Stimulated activated CD4-positive, alpha-beta T cell treated with anti-CD3 and anti-CD28 coated beads, Interleukin-4, amount 100 ng/mL, for 1 hour (primary cell): ENCODE results near the gene SNIP1.
"Not testable (repeated sequence)": the region's sequence is repeated elsewhere in the genome, so short reads cannot be mapped to it uniquely, and the experiment has no call there.

Source experiments
- DNase-seq: peaks from one replicate; pipeline ENCODE4 v3.0.0-alpha.2; 2020

Gene SNIP1

DNA sequence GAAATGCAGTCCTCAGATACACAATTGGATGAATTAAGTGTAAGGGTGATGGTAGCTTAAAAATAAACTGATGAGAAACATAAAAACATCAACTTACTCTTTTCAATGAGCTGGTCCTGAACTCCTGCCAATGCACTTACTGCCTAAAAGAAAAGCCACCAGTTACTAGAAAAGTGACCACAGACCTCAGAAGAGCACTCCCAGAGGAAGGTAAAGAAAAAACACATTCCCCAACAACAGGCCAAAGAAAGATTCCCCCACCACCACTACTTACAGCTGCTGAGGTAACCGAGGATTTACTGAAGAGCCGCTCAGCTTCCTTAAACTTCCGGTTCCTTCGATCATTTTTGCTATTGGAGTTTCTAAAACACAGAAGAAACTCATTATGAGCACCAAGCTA is 44.9 kb downstream of the SNIP1 start:
- DNase-seq, result no peak

DNA sequence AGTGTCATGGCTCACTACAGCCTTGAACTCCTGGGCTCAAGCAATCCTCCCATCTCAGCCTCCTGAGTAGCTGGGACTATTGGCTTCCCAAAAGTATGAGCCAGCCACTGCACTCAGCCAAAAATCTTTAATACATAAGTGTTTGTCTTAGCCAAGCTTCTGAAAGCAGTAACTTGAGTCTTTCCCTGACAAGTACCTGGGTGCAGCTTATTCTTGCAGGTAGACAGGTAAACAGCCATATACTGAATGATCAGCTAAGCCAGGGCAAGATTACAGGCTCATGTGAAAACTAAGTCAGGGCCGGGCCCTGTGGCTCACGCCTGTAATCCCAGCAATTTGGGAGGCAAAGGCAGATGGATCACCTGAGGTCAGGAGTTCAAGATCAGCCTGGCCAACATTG is 47.4 kb downstream of the SNIP1 start:
- DNase-seq, result no peak

DNA sequence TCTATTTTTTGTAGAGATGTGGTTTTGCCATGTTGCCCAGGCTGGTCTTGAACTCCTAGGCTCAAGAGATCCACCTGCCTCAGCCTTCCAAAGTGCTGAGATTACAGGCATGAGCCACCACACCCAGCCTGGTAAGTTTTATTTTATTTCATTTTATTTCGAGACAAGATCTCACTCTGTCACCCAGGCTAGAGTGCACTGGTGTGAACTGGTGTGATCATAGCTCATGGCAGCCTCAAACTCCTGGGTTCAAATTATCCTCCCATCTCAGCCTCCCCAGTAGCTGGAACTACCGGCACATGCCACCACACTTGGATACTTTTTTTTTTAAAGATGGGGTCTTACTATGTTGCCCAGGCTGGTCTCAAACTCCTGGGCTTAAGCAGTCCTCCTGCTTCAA is 51.3 kb downstream of the SNIP1 start:
- not testable (repeated sequence) for DNase-seq

DNA sequence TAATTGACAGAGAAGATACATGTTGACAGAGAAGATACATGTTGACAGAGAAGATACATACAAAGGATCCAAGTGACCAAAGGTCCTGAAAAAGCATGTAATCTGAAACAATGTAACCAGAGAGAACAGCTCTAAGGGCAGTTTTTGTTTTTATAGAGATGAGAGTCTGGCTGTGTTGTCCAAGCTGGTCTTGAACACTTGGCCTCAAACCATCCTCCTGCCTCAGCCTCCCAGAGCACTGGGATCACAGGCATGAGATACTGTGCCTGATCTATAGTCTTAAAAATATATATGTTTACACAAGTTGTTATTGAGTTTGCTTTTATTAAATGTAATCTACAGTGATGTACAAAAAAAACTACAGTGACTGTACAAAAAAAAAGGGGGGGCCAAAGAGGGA is 52.0 kb downstream of the SNIP1 start:
- DNase-seq, result no peak

DNA sequence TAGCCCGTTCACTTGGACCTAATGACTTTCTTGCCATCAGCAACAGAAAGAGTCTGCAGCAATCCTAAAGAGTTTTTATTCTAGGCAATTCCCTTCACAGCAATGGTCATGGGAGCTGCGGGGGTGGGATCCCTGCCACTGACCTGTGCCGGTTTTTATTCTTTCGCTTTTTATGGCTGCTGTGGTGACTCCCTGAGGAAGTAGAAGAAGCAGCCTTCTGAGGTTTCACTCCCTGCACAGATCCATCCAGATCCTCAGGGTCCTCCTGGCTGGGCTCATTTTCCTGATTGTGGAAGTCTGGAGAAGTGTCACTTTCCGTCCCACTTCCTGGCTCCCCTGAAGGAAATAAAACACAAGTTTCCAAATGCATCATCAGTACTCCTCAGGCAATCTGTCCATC is 52.4 kb downstream of the SNIP1 start:
- no peak for DNase-seq

DNA sequence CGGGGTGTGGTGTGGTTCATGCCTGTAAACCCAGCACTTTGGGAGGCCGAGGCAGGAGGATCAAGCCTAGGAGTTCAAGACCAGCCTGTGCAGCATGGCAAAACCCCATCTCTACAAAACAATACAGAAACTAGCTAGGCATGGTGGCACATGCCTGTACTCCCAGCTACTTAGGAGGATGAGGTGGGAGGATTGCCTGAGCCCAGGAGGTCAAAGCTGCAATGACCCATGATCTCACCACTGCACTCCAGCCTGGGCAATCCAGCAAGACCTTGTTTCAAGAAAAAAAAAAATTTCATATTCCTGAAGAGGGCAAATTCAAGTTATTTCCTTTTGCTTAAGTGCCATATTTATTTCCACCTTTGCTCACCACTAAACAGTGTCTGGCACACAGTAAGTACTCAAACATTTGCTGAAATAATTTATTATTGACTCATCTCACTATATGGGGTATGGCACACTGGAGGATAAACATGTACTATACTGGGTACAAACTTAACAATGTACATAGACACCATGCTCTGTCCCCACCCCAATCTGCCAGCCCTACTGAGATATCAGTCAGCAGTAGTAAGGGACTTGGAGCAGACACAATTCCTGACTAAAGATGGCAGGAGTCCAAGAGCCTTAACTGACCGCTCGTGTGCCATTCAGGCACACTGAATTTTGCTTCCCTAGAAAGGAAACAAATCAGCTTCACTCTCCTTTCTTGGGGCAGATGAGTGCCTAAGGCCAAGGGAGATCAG is 55.0 kb downstream of the SNIP1 start:
- DNase-seq, result no peak

DNA sequence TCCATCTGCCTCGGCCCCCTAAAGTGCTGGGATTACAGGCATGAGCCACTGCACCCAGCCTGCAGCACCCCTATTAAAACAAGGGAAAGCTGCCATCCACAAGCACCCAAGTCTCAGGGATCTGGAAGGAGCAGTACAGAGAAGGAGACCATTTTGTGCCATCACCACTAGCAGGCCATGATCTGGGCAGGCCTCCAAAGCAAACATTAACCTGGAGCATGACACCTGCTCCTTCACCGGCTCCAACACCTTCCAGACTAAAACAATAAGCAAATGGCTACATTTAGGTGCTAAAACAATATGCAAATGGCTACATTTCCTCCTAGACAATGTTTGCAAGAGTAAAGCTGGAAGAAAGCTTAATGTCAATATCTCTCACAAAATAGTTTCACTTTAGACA is 56.3 kb downstream of the SNIP1 start:
- DNase-seq, result no peak

DNA sequence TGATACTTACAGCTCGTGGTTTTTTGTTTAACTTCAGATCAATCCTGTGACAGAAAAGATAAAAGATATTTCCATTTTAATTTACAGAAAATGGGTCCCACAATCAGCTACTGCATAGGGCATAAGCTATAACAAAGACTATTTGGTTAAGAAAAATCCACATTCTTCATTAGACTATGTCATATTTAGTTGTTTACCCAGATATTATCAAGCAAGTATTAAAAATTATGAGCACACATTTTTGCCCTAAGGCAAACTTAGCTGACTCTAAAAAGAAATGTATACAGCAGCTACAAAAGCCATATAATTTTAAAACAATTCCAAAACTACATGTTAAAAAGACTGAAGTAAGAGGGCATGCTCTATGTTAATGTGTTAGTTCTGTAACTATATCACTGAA is 58.2 kb downstream of the SNIP1 start:
- no peak for DNase-seq

DNA sequence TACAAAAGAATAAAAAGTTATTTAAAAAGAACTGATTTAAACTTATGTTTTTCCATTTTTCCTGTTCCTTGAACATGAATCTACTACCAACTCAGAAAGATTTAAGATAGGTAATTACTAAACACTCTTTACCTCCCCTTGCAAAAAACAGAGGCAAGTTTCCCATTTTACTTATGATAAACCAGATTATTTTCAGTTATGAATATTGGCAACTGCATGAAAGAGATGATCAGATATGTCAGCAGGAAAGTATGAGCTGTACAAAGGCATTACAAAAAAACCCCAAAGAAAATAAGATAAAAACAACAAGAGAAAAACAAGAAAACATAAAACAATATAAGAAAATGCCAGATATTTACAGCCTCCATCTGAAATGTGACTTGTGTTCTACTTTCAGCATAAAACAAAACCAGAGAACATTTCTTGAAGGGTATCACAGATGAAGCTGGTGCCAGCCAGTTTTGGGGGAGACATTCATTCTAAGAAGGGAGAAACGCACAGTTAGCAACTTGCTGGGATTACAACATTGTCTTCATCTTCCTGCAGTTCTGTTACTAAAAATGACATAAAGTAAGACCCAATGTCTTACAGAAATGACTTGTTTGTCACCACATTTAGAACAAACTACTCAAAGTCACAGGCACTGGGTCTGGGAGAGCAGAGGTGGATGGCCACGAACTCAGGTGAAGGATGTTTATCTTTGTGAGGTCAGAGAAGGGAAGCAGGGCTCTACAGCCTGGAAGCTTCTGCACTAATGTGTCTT is 60.6 kb downstream of the SNIP1 start:
- DNase-seq, result no peak

DNA sequence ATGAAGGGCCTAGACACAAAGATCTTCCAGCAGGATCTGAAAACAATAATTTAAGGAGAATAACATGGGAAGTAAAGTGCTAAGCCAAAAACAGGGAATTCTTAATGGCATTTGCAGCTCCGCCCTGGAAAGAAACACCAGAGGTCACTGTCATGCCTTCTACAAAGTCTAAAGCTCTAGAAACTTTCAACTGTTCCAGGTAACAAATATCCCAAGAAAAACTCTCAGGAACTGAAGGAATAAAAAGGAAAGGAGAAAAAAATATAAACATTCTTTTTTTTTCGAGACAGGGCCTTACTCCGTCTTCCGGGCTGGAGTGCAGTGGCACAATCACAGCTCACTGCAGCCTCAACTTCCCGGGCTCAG is 66.5 kb downstream of the SNIP1 start:
- DNase-seq, result no peak

DNA sequence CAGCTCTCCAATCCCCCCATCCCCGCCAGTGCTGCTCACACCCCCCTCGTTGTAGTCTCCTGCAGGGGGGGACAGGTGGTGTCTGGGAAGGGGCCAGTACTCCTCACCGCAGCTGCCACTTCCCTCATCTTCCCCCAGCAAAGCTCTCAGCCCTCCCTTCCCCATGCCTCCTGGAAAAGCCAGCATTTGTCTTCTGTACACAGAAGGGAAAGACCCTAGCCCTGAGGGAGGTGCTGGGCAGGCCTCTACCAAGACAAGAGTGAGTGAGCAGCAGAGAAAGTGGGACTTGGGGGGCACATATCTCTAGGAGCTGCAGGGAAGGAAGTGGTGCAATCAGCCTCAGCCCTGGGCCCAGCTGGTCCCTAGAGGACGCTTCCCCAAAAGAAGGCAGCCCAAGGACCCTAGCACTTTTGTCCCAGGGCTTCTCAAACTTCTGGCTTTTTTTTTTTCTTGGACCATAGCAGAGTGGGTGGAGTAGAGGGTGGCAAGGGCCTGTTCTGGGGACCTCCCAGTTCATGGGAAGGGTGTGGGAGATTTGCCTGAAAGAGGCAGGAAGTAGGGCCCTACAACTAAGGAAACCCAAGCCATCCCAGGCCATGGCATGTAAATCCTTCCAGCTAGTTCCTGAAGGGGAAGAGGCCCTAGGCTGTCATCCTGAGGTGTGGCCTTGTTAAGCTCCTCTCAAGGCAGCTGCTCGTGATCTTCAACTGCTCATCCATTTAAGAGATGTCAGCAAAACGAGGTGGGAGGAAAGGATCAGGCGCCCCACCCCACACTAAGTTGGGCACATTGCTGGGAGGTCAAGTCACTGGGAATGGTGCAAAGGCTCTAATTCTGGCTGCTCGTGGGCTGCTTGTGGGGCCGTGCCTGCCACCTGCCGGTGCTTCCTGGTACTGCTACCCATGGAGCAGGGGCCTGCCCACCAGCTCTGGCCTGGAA is 67.1 kb downstream of the SNIP1 start:
- DNase-seq, result peak; percentile 83

DNA sequence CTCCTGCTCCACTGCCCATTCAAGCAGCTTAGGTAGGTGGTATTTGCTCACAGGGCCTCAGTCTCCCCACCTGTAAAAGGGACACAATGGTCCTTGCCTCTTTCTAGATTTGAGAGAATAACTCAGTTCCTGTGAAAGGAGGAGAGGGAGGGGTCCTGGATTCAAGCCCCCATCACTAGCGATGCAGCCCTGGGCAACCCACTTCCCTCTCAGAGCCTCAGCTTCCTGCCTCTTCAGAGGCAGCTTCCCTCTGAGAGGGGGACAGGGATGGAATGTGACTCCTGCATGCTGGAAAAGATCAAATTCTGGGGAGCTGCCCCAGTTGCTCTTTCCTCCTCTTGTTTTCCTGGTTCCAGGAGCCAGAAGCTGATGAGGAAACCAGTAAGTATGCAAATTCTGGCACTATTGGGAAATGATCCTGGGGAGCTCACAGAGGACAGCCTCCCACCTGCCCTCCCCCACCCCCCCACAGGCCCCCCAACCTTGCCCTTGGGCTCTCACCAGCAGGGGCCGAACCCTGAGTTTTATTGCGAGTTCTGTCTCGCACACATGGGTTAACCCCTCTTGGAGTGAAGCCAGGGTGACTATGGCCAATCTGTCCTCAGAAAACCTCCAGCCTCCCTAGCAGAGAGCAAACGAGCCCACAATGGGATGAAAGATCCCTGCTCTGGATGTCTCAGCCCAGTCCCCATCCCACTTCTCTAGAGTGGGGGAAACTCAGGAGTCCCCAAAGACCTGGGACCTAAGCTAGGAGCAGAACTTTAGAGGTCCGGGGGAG is 68.0 kb downstream of the SNIP1 start:
- no peak for DNase-seq
